Lower leg skin (tissue), 3 donors: ENCODE measurements around the gene SPCS2.

ENCODE experiments used
- CTCF ChIP-seq, 3 donors: fragments of 450-650 bp; IDR thresholded peaks; one replicate each; pipeline ENCODE4 v1.5.1; 2016; ENCODE audit warnings: antibody characterized with exemption in 3 of 3, mild to moderate bottlenecking in 3 of 3, moderate library complexity in 2 of 3
- POLR2A ChIP-seq, 2 donors: fragments of 450-650 bp; IDR thresholded peaks; one replicate each; pipeline ENCODE4 v1.6.1; 2016 to 2017; ENCODE audit warnings: antibody characterized with exemption in 2 of 2, mild to moderate bottlenecking in 1 of 2, moderate library complexity in 1 of 2

- TF ChIP-seq POLR2A (IDR thresholded peaks at IDR 0.05) = no peak
- no peak for TF ChIP-seq CTCF (IDR thresholded peaks at IDR 0.05)
Observed at GRCh38 chr11:74941492-74941891, 7.6 kb upstream of the SPCS2 start.
